H4 (cell line): ENCODE data around the gene CASP8. TPM values are rescaled to one million over a fixed set of nuclear protein-coding genes. Genes with fewer than 3 reads are reported as not detected.
"Not testable (repeated sequence)": the region's sequence is repeated elsewhere in the genome, so short reads cannot be mapped to it uniquely, and the experiment has no call there.

Experiments
- DNase-seq: peaks from one replicate; pipeline ENCODE4 v3.0.0-alpha.2; 2015; ENCODE audit warnings: low spot score
- total RNA-seq: library from RNA; depleted of rRNA; stranded (reverse); fragments of >200 nt; shearing (Covaris generic); gene quantifications from 2 replicates; pipeline ENCODE4 v1.2.3, GENCODE V29; 2014; rRNA removed

Gene CASP8
- total RNA-seq: 24.2 and 27.2 TPM in 2 replicates

- DNase-seq: peak; percentile 41
Observed at GRCh38 chr2:201260302-201260800, at the start of gene CASP8. Gene CASP8 (plus strand): TSS chr2:201260536. CDS start chr2:201266487, 5,951 bp downstream.

- DNase-seq: no peak
Observed at GRCh38 chr2:201215963-201216362, 44.4 kb upstream of the CASP8 start.

- DNase-seq: no peak
Observed at GRCh38 chr2:201216918-201217317, 43.4 kb upstream of the CASP8 start.

GRCh38 chr2:201218780-201219179 lies 41.6 kb upstream of the CASP8 start:
- no peak for DNase-seq

- no peak for DNase-seq
Observed at GRCh38 chr2:201219328-201220096, 40.8 kb upstream of the CASP8 start.

GRCh38 chr2:201220102-201220570 lies 40.2 kb upstream of the CASP8 start:
- no peak for DNase-seq

GRCh38 chr2:201223089-201224073 lies 37.0 kb upstream of the CASP8 start:
- no peak for DNase-seq

- DNase-seq: no peak
Observed at GRCh38 chr2:201228271-201228911, 31.9 kb upstream of the CASP8 start.

- no peak for DNase-seq
Observed at GRCh38 chr2:201228912-201229290, 31.4 kb upstream of the CASP8 start.

GRCh38 chr2:201231781-201232466 lies 28.4 kb upstream of the CASP8 start:
- DNase-seq: peak; percentile 95

GRCh38 chr2:201232467-201232815 lies 27.9 kb upstream of the CASP8 start:
- no peak for DNase-seq

- peak; percentile 95 for DNase-seq
Observed at GRCh38 chr2:201233192-201233811, 27.0 kb upstream of the CASP8 start.

- no peak for DNase-seq
Observed at GRCh38 chr2:201233812-201234662, 26.3 kb upstream of the CASP8 start.

- DNase-seq: no peak
Observed at GRCh38 chr2:201234663-201235135, 25.6 kb upstream of the CASP8 start.

- peak; percentile 53 for DNase-seq
Observed at GRCh38 chr2:201235860-201236811, 24.2 kb upstream of the CASP8 start.

- no peak for DNase-seq
Observed at GRCh38 chr2:201237486-201238123, 22.7 kb upstream of the CASP8 start.

- not testable (repeated sequence) for DNase-seq
Observed at GRCh38 chr2:201239167-201239935, 21.0 kb upstream of the CASP8 start.
